NCI-H1417 treated with DMSO at 0.1 percent for 48 hours (cell line): ENCODE results near the gene NELL1.

ENCODE experiments used
- DNase-seq: peaks from one replicate; lab custom pipeline; 2025; lab: John Stamatoyannopoulos, UW

Gene NELL1

DNA sequence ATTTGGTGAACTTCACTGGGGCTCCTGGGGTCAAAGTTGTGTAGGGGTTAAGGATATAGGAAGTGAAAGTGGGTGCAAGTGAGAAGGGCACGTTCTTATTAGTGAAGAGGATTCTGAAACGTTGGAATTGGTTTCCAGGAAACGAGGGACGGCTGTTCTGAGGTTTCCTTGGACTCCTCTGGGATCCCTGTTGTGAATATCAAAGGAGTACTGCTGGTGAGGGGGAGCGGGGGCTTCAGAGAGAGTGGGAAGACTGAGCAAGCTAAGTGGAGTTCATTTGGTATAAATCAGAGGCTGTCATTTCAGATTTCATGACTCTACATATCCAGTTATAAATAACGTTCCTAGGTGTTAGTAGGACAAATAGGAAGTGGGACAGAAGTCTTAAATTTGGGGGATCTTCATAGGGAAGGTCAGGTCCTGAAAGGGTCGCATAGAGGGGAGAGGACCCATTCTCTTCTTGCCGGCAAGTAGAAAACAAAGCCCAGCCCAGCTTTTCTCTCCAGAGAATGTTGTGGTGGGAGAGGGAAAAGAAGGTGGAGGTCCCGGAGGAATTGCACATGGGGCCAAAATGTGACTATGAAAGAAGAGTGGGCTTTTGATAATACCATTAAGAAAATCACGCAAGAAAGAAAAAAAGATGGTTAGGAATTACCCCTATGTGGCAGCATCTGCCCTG, 1.1 kb upstream of the NELL1 start:
- DNase-seq = no peak

DNA sequence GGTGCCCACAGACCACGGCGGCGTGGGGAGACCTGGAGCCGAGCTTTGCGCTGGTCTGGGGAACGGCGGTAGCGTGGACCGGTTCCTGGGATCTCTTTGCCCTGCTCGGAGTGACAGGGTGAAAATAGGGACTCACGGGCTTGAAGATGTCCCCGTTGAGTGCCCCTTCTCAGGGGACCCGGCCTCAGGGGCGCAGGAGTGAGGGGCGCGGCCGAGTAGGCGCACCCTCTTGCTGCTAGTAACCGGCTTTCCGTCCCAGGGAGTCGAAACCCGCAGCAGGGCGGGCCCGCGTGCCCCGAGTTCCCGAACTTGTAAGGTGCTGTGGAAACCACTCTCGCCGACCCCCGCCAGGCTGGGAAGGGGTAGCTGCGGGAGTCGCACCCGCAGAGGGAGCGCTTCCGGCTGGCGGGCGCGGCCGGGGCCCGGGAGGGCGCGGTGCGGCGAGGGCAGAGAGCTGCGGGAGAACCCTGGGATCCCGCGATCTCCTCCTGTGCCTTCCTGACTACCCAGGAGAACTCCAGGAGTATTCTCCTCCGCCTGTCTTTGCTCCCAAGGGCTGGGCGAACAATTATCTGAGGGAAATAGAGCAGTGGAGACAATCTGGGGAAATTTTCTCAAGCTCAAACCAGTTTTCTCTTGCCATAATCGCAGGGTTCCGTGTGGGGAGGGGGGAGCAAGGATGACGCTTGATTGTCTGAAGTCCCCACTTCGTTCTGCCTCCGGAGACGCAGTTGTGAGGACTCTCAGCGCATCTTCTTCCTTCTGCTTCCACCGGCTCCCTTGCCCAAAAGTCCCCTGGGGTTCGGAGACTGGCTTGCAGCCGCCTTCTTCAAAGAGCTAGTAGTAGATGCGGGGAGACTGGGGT, 666 bp downstream of the NELL1 start:
- DNase-seq = no peak

DNA sequence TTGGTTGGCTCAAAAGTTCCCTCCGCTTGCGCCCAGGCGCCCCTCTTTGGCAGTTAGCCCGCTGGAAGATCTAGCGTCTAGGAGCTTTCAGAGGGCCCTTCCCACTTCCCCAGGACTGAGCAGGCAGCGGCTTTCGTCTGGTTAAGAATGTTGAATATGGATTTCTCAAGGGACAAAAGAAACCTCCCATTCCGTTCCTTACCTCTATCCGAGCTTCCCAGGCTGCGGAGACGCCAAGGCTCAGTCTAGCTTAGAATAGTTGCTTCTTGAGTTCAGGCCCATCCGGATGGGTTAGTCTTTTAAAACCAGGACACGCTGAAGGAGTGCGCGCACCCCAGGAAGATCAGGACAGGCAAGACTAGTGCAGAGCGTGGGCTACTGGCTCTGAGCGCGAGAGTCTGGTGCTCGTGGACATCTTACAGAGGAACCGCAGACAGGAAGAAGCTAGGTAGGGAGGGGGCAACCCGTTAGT, 1.6 kb downstream of the NELL1 start:
- no peak for DNase-seq

DNA sequence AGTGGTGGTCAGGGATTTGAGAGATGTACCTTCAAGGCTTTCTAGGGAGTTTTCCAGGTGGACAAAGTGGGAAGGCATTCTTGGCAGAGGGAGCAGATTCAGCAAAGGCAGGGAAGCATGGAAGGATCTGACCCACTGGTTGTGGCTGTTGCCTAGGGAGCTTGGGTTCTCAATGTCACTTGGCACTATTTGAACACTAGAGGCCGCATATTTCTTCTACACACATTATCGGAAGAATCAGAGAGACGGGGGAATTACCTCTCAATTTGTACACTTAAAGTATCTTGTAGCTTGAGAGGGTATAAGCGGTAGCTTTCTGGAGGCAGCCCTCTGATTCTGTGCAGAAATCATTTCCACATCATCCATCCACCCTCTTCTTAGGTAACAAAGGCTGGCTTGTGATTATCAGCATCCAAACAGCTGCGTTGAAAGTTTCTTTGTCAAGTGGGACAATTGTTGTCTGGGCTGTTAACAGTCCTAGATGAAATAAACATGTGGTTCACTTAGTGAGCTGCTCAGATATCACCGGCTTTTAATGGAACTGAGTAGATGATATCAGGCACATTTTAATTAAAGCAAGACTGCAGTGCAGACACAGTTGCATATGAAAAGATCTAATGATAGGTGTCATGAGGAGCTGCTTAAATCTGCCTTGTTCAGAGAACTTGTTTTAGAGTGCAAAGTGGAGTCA, 2.6 kb downstream of the NELL1 start:
- no peak for DNase-seq

DNA sequence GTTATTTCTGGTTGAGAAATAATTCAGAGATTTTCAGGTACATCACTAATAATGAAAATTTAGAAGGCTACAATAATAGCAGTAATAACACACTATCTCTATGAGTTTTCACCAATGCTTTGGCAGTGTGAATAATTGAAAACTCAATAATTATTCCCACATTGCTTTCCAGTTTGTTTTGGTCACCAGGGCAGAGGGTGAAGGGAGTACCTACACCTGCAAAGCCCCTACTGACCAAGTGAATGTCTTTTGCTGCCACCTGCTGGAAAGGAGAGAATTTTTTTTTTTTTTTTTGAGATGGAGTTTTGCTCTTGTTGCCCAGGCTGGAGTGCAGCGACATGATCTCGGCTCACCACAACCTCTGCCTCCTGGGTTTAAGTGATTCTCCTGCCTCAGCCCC, 3.2 kb downstream of the NELL1 start:
- no peak for DNase-seq

DNA sequence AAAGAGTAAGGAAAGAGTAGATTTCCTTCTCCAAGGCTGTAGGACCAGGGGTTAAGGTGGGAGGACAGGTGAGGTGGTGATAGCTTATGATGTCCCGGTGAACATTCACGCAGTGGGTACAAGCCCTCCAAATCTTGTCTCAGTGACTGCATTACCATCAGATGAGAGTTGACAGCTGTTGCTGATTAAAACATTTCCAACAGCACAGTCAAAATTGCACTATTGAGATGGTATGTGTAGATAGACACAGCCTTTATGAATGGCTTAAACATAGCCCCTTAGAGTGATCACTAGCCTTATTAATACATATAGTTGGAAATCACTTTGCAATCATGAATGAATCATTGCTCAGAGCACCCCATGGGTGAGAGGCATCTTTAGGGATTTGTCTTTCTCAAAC, 7.3 kb downstream of the NELL1 start:
- no peak for DNase-seq

DNA sequence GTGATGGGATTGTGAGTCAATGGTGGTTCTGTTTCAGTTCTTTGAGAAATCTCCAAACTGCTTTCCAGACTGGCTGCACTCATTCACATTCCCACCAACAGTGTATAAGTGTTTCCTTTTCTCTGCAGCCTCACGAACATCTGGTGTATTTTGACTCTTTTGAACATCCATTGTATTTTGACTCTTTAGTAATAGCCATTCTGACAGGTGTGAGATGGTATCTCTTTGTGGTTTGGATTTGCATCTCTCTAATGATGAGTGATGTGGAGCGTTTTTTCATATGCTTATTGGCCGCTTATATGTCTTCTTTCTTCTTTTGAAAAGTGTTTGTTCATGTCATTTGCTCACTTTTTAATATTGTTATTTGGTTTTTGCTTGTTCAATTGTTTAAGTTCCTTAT, 19.4 kb downstream of the NELL1 start:
- DNase-seq = no peak

DNA sequence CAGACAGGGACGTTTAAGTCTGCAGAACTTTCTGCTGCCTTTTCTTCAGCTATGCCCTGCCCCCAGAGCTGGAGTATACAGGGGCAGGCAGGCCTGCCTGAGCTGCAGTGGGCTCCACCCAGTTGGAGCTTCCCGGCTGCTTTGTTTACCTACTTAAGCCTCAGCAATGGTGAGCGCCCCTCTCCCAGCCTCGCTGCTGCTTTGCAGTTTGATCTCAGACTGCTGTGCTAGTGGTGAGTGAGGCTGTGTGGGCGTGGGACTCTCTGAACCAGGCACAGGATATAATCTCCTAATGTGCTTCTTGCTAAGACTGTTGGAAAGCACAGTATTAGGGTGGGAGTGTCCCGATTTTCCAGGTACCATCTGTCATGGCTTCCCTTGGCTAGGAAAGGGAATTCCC, 38.5 kb downstream of the NELL1 start:
- DNase-seq = no peak

DNA sequence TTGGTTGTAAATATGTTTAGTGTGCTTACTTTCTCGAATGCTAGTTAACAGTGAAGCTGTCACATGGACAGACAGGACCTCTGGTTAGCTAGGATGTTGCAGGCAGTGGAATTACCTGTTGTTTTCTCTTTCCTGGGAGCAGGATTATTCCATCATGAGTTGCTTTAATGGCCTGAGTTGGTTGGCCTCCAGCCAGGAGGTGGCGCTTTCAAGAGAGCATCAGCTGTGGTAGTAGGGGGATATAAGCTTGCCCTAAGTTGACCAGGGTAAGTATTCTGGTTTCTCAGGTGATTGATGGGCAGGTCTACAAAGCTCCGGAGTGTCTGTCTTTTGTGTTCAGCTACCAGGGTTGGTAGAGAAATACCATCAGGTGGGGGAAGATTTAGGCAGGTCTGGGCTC, 43.5 kb downstream of the NELL1 start:
- DNase-seq = no peak

DNA sequence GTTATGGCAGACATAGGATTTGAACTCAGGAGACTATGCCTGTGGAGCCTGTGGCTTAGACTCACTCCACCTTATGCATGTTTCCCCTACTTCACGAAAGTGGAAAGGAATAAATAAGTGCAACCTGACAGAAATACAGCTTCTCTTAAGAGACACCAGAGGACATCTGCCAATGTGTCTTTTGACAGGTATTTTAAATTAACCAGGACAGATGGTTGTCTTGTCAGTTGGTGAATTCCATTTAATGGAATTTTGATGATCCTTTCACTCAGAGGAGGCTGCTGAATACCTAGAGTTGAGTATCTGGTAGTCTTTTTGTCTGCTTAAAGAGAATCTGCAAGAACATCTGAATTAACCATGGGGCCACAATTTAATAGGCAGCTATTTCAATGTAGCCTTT, 46.1 kb downstream of the NELL1 start:
- DNase-seq = no peak

DNA sequence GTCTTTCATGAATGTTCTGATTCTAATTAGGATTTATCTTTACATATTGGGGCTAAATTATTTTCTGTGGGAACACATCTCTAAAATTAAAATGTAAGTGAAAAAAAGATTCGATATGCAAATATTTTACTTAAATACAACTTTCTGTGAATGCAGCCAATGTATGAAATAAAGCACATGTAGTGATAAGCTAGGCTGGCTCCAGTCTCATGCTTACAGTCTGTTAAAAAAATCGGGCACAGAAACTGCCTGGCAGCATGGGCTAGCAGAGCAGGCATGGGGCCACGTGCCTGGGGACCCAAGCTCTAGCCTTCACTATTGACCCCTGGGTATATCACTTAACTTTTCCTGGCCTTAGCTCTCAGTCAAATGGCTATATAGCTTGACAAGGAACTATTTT, 46.5 kb downstream of the NELL1 start:
- DNase-seq = no peak

DNA sequence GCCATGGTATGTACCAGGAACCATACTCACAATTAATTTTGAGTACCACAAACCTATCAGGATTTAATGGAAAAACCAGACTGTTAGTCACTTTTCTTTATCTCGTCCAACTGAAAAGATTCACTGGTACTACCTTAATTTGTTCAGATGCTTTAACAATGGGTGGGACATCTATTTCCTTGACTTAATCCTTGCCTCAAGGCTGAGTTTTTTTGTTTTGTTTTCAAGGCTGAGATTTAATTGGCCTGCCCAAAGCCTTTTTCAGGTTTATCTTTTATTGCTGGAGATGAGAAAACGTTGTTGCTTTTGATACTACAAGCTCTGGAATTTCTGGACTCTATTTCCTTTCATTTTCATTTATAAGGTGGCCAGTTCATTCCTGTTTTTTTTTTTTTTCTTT, 50.4 kb downstream of the NELL1 start:
- DNase-seq = no peak

DNA sequence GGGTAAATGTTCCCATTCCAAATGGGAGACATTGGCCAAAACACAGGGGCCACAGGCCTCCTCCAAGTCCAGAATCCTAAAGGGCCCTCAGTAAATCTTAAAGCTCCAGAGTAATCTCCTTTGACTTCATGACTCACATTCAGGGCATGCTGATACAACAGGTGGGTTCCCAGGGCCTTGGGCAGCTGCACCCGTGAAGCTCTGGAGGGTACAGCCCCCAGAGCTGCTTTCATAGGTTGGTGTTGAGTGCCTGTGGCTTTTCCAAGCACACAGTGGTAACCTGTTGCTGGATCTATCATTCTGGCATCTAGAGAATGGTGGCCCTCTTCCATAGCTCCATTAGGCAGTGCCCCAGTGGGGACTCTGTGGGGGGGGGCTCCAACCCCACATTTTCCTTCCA, 54.0 kb downstream of the NELL1 start:
- no peak for DNase-seq

DNA sequence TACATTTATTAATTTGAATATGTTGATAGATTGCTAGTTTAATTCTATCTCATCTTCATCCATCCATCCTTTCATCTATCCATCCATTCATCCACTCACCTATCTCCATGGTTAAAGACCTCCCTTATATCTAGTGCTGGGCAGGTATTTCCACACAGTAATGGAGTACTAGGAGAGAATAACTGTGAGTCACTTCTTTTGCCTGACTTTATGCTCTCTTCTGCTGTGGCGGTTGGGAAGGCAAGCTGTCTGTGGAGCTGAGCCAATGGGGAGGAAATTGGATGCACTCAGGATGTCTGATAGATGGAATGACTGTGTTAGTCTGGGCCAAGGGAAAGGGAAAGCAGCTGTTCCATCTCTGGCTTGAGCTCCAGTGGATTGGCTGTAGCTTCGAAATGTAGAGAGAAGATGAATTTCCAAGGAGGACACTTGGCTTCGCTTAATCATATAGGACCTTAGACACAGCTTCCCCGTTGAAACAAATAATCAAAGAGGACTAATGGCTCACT, 60.3 kb downstream of the NELL1 start:
- no peak for DNase-seq

DNA sequence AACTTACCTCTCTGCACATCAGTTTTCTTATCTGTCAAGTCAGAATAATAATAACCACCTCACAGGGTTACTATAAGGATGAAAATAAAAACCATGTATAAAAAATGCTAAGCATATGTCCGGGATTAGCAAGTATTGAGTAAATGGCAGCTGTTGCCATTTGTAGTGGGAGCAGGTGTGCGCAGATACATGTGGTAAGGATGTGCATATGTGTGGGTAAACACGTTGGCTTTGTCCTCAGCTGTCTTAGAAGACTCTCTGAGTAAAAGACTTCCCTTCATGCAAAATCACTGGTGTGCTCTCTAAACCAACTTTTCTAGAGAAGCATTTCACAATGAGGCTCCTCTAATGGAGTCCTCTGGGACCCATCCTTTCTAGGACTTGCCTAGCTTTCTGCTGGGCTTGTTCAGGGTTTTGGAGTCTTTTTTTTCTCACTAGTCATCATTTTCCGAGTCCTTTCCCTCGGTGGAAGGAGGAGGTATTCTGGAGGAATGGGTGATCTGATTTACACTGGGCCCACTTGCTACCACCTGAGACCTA, 62.4 kb downstream of the NELL1 start:
- DNase-seq = no peak

DNA sequence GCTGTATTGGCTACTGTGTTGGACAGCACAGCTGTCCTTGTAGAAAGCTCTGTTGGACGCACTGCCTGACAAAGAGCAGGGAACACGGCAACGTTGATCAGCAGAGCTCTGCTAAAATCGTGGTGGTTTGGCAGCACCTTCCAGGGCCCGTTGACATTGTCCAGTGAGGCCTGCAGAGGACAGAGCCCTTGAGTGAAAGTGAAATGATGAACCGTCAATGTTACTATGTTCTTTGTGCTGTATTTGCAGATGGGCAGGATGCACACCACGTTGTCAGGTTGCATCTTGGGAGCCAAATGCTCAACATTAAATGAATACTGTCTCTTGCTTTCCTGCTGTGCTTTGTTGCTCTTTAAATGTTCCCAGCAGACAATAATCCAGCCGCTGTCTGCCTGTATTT, 69.7 kb downstream of the NELL1 start:
- no peak for DNase-seq

DNA sequence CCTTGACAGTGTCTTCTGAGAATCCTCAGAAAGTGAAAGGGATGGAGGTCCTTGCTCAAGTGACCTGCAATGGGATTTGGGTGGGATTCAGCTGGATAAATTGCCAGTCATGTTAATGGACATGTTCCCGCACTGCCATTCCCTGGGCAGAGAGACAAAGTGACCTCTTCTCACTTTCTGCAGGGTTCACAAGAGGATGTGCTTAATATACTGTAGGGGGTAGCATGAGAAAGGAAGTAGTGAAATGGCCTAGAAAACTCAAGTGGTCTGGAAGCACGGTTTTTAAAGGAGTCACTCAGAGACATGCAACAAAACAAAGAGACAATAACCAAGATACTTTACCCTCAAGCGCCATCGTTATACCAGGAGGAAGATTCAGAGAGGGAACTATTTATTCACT, 70.2 kb downstream of the NELL1 start:
- no peak for DNase-seq

DNA sequence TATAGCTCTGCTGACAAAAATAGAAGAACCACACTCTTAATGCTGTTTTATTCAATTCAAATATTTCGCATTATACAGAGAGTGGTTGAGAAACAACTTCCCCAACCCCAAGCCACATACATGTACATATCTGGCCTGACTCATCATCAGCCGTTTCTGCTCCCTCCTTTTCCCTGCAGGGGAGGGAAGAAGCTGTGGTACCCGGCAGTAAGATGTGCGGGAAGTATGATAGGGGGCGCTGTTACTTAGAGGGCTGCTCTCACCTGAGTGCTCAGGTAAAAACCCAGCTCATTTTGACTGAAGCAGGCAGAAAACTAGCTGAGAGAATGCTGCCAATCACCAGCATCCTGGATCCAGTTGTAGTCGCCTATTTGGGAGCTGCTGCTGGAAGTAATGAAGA, 85.5 kb downstream of the NELL1 start:
- no peak for DNase-seq

DNA sequence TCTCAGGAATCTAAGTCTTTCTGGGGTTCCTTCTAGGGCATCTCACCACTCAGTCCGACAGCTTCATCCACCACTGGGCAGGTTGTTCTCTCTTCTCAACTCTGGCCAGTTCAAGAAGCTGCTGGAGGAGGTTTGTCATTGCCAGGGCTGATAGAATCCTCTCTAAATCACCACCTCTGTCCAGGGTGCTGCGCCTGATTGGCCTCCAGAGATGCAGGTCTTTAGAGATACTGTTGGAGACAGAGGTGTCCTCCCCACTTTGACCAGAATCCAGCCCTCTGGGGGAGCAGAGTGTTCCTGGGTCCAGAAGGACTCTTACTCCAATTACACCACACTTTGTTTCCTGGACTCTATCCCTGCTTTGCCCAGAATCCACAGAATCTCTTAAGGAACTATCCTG, 90.2 kb downstream of the NELL1 start:
- no peak for DNase-seq

DNA sequence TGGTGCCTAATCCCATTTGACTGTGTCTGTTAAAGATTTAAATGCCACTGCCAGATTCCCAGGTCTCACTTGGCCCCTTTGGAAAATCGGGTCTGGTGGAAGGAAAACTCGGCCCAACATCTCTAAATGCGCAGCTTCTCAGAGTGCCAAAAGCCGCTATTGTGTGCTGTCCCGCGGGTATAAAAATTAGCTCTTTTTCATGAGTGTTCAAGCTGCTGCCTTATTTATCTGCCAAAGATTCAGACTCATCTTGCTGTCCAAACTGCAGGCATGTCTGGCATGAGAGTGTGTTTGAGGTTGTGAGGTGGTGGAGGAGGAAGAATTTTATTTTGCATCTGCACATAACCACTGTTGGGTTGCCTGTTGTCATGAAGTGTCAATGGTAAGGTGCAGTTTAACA, 91.4 kb downstream of the NELL1 start:
- no peak for DNase-seq

DNA sequence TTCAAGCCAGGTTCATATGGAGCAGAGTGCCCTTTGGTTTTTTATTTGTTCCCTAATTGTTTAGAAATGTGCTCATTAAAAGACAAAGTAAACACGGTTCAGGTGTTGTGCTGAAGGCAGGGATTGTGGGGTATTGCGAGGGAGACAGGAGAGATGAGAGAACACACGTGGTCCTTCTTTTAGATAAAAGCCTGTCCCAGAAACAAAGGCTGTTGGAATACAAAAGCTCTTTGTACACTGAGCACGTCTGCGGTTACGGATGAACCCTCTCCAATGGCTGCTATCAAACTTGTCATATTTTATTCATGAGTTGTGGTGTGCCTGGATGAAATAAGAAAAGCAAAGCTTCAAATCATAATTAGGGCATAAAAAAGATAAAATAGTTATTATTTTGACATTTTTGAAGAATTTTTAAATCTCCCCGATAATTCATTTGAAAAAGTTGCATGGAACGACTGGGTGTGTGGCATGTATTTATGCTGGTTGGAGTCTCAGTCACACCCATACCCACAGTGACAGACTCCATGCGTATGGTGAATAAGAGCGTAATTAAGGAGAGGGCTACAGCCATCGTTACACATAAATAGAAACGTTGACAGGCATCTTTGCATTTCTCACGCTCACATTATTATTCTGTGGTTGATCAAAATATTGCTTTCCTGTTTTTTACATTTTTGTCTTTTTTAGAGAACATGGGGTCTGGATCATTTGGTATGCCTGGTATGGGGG, 92.9 kb downstream of the NELL1 start:
- DNase-seq = peak; percentile 79

DNA sequence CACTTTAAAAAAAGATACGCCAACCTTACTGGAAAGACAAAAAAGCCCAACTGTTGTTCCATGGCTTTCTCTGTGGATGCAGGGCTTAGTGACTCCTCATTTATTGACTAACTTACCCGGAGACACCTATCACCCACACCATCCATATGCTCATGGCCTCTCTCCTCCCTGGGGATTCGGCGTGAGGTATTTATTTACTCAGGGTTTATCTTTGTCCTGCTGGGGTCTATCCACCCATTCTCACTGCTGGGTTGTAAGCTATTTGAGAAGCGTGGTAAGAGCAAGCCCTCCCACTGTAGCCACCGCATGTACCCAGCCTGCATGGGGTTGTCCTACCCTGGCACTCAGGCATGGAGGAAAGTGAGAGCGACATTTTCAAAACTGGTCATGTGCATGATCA, 93.6 kb downstream of the NELL1 start:
- no peak for DNase-seq
